ENCODE results near the gene ARHGAP33.

DNA sequence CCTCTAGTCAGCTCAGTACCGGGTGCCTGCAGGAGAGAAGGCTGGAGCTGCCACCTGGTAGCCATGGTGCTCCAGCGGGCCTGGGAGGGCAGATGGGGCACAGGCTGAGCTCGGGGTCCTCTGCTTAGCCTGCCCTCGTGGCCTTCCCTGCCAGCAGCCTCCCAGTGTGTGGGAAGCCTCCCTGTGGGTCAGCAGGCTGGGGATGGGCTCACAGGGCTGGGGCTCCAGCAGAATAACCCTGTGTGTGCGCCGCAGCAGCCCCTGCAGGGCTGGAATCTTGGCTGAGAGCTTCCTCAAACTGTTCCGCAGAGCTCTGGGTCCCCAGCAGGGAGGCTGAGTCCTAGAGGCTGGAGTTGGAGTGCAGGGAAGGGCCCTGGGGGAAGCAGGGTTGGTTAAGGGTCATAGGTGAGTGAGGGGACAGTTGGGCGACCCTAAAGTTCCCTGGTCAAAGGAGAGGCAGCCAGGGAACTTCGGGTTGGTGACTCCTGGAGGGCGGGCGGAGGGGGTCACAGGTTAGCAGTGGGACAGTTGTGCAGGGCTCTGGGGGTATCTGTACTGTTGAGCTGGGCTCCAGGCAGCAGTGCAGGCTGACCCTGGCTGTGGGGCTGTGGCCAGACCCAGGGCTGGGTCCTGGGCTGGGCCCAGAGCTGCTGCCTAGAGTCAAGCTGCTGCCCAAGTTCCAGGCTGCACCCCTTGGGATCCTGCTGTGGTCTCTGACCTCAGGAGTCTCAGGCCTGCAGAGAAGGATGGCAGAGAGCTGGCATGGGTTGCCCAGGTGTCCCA lies 14.0 kb downstream of the ARHGAP33 start:
- no peak for TF ChIP-seq ELF4 (CRISPR knock-in tag; IDR thresholded peaks at IDR 0.05; ENCODE audit: low read depth)
- TF ChIP-seq, protein P1, sequence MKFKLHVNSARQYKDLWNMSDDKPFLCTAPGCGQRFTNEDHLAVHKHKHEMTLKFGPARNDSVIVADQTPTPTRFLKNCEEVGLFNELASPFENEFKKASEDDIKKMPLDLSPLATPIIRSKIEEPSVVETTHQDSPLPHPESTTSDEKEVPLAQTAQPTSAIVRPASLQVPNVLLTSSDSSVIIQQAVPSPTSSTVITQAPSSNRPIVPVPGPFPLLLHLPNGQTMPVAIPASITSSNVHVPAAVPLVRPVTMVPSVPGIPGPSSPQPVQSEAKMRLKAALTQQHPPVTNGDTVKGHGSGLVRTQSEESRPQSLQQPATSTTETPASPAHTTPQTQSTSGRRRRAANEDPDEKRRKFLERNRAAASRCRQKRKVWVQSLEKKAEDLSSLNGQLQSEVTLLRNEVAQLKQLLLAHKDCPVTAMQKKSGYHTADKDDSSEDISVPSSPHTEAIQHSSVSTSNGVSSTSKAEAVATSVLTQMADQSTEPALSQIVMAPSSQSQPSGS (CRISPR knock-in tag; IDR thresholded peaks at IDR 0.05; ENCODE audit: borderline replicate concordance, low read depth) = no peak
- TF ChIP-seq, protein P2, sequence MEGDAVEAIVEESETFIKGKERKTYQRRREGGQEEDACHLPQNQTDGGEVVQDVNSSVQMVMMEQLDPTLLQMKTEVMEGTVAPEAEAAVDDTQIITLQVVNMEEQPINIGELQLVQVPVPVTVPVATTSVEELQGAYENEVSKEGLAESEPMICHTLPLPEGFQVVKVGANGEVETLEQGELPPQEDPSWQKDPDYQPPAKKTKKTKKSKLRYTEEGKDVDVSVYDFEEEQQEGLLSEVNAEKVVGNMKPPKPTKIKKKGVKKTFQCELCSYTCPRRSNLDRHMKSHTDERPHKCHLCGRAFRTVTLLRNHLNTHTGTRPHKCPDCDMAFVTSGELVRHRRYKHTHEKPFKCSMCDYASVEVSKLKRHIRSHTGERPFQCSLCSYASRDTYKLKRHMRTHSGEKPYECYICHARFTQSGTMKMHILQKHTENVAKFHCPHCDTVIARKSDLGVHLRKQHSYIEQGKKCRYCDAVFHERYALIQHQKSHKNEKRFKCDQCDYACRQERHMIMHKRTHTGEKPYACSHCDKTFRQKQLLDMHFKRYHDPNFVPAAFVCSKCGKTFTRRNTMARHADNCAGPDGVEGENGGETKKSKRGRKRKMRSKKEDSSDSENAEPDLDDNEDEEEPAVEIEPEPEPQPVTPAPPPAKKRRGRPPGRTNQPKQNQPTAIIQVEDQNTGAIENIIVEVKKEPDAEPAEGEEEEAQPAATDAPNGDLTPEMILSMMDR (IDR thresholded peaks at IDR 0.05) = no peak
- TF ChIP-seq, protein P3, sequence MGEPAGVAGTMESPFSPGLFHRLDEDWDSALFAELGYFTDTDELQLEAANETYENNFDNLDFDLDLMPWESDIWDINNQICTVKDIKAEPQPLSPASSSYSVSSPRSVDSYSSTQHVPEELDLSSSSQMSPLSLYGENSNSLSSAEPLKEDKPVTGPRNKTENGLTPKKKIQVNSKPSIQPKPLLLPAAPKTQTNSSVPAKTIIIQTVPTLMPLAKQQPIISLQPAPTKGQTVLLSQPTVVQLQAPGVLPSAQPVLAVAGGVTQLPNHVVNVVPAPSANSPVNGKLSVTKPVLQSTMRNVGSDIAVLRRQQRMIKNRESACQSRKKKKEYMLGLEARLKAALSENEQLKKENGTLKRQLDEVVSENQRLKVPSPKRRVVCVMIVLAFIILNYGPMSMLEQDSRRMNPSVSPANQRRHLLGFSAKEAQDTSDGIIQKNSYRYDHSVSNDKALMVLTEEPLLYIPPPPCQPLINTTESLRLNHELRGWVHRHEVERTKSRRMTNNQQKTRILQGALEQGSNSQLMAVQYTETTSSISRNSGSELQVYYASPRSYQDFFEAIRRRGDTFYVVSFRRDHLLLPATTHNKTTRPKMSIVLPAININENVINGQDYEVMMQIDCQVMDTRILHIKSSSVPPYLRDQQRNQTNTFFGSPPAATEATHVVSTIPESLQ (CRISPR knock-in tag; IDR thresholded peaks at IDR 0.05) = no peak
- no peak for TF ChIP-seq ZNF423 (CRISPR knock-in tag; IDR thresholded peaks at IDR 0.05)
- TF ChIP-seq, protein P4, sequence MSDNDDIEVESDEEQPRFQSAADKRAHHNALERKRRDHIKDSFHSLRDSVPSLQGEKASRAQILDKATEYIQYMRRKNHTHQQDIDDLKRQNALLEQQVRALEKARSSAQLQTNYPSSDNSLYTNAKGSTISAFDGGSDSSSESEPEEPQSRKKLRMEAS (CRISPR knock-in tag; IDR thresholded peaks at IDR 0.05) = no peak
- TF ChIP-seq, protein P5, sequence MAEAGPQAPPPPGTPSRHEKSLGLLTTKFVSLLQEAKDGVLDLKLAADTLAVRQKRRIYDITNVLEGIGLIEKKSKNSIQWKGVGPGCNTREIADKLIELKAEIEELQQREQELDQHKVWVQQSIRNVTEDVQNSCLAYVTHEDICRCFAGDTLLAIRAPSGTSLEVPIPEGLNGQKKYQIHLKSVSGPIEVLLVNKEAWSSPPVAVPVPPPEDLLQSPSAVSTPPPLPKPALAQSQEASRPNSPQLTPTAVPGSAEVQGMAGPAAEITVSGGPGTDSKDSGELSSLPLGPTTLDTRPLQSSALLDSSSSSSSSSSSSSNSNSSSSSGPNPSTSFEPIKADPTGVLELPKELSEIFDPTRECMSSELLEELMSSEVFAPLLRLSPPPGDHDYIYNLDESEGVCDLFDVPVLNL (CRISPR knock-in tag; IDR thresholded peaks at IDR 0.05; ENCODE audit: borderline replicate concordance, low read depth) = no peak
- TF ChIP-seq GTF2I (CRISPR knock-in tag; conservative IDR thresholded peaks at IDR 0.05) = no peak
- no peak for TF ChIP-seq FOXJ3 (CRISPR knock-in tag; IDR thresholded peaks at IDR 0.05; ENCODE audit: borderline replicate concordance)
- TF ChIP-seq ZNF317 (CRISPR knock-in tag; IDR thresholded peaks at IDR 0.05; ENCODE audit: borderline replicate concordance, low read depth) = no peak
- TF ChIP-seq, protein P6, sequence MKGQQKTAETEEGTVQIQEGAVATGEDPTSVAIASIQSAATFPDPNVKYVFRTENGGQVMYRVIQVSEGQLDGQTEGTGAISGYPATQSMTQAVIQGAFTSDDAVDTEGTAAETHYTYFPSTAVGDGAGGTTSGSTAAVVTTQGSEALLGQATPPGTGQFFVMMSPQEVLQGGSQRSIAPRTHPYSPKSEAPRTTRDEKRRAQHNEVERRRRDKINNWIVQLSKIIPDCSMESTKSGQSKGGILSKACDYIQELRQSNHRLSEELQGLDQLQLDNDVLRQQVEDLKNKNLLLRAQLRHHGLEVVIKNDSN (CRISPR knock-in tag; IDR thresholded peaks at IDR 0.05) = no peak
- no peak for TF ChIP-seq SOX15 (CRISPR knock-in tag; IDR thresholded peaks at IDR 0.05)

Measured in WTC11 (cell line).